HFFc6 (cell line): ENCODE results near the gene WBP4. TPM values are rescaled to one million over a fixed set of nuclear protein-coding genes. Genes with fewer than 3 reads are reported as not detected.

ENCODE experiments used
- DNase-seq: peaks from one replicate; pipeline ENCODE4 v3.0.0-alpha.2; 2018
- H3K27ac Mint-ChIP-seq: 2 replicates; pipeline ENCODE4 v1.8.0; 2020; ENCODE audit warnings: mild to moderate bottlenecking, mixed read lengths
- H3K27me3 Mint-ChIP-seq: 2 replicates; pipeline ENCODE4 v1.8.0; 2021; ENCODE audit warnings: mild to moderate bottlenecking, moderate library complexity, mixed read lengths; ENCODE audit not compliant: insufficient read depth
- H3K36me3 Mint-ChIP-seq: 2 replicates; pipeline ENCODE4 v1.8.0; 2021; ENCODE audit warnings: low read depth, mixed read lengths
- H3K4me1 Mint-ChIP-seq: 2 replicates; pipeline ENCODE4 v1.8.0; 2020; ENCODE audit warnings: low read depth, mixed read lengths
- H3K4me3 Mint-ChIP-seq: 2 replicates; pipeline ENCODE4 v1.8.0; 2020; ENCODE audit warnings: mild to moderate bottlenecking, moderate library complexity, mixed read lengths
- H3K9me3 Mint-ChIP-seq: 2 replicates; pipeline ENCODE4 v1.8.0; 2020; ENCODE audit warnings: mild to moderate bottlenecking, mixed read lengths
- total RNA-seq, 6 experiments: library from RNA; stranded (reverse); fragmentation: NEBNext Ultra II Directional; extraction: Animal tissue kit (Norgen Biotek cat#: 25700); gene quantifications; 2 replicates in 1 of 6; 3 replicates in 5 of 6; pipeline ENCODE4 v1.2.3, GENCODE V29; 2021
- TF ChIP-seq, protein P1 (sequence below): fragments of 200-600 bp; sonication (generic); IDR thresholded peaks from 2 replicates; pipeline ENCODE4 v1.5.0; 2021; ENCODE audit warnings: antibody characterized with exemption, mild to moderate bottlenecking

Gene WBP4
- total RNA-seq, 6 experiments from 2014 or later = 12.0 to 16.2 (median 14.6) TPM

DNA sequence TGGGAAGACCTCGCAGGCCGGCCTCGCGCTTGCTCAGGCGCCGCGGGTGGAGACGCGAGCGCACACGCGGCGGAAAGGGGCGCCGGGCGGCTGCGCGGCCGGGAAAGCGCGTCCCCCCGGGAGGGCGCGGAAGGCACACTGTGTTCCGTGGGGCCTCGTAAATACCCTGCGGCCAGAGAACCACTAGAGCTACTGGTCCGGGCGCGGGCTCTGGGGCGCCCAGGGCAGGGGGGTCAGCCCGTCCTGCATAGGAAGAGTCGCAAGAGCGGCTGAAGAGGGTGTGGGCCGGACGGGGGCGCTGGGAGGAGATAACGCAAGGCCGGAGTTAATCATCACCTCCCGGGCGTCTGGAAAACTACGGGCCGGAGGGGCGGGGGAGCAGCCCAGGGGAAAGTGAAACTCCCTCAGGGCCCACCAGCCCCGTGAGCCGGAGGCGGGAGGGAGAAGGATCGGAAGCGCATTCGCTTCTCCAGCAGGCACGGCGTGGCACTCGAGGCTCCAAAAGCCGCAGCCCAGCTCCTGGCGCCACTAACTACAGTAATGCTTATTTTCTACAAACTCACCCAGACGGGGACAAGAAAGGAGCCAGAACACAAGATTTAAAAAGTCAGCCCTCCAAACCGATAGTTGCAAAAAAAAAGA is 1.1 kb upstream of the WBP4 start:
- peak; percentile 86 for DNase-seq
- H3K9me3 Mint-ChIP-seq = no peaks in the 10 kb centered on the region
- H3K36me3 Mint-ChIP-seq = peaks cover 20% of the 10 kb centered on the region
- peaks cover 11% of the 10 kb centered on the region for H3K27me3 Mint-ChIP-seq
- H3K4me3 Mint-ChIP-seq = peak overlapping the region; percentile 89
- H3K27ac Mint-ChIP-seq = peak overlapping the region; percentile 87
- peaks cover 55% of the 10 kb centered on the region for H3K4me1 Mint-ChIP-seq
- TF ChIP-seq, protein P1, sequence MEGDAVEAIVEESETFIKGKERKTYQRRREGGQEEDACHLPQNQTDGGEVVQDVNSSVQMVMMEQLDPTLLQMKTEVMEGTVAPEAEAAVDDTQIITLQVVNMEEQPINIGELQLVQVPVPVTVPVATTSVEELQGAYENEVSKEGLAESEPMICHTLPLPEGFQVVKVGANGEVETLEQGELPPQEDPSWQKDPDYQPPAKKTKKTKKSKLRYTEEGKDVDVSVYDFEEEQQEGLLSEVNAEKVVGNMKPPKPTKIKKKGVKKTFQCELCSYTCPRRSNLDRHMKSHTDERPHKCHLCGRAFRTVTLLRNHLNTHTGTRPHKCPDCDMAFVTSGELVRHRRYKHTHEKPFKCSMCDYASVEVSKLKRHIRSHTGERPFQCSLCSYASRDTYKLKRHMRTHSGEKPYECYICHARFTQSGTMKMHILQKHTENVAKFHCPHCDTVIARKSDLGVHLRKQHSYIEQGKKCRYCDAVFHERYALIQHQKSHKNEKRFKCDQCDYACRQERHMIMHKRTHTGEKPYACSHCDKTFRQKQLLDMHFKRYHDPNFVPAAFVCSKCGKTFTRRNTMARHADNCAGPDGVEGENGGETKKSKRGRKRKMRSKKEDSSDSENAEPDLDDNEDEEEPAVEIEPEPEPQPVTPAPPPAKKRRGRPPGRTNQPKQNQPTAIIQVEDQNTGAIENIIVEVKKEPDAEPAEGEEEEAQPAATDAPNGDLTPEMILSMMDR = peak; percentile 68

DNA sequence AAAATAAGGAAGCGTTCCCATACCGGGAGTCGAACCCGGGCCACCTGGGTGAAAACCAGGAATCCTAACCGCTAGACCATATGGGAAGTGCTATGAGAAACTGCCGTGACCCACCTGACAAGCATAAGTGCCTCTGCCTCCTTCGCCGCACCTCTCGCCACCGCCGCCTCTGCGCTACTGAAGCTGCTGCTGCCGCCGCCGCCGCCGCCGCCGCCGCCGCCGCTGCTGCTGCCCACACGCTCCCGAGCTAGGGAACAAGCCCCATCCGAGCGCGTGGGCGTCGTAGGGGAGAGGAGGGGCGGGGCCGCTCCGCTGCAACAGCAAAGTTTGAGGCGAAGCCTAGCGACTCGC is 610 bp upstream of the WBP4 start:
- TF ChIP-seq, protein P1 = no peak

DNA sequence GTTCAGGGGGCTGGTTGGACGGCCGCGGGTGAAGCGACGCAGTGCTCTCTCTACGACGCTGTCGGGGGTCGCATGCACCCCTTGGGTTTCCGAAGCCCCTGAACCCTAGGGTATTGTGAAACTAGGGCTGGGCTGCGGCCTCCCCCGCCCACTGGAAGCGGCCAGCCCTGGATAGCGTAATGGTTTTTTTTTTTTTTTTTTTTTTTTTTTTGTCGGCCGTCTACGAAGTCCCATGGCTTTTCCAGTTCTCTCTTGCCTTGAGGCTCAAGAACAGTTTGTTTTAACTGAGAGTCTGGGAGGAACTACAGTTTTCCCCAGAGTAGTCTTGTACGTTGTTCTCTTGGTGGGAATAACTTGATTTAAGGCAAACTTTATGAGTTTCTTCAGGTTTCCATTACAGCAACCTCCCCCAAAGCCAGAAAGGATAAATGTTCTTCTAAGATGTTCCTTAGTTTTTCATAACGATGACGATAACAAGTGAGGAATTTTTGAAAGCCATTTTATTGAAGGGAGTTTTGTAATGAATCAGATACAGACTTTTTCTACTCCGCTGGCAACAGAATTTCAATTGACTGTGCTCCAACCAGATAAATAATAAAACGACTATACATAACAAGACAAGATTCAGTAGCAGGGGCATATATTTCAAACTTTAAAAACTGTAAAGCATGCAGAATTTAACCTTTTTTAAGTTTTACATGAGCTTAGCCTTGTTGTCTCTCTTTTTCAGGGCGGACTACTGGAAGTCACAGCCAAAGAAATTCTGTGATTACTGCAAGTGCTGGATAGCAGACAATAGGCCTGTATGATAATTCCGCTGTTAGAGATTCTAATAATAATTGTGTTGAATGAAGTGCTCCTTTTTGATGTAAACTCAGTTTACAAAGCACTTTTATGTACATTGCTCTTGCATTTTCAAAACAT is 867 bp downstream of the WBP4 start:
- TF ChIP-seq, protein P1 = no peak

More for the DNA sequence above, 610 bp upstream of the WBP4 start:
- peak; percentile 67 for DNase-seq
- Mint-ChIP-seq H3K4me1 (peaks cover 56% of the 10 kb centered on the region), H3K4me3 (peak overlapping the region; percentile 89), H3K27me3 (peaks cover 11% of the 10 kb centered on the region), H3K27ac (peak overlapping the region; percentile 87), H3K9me3 (no peaks in the 10 kb centered on the region), H3K36me3 (peaks cover 20% of the 10 kb centered on the region)

DNA sequence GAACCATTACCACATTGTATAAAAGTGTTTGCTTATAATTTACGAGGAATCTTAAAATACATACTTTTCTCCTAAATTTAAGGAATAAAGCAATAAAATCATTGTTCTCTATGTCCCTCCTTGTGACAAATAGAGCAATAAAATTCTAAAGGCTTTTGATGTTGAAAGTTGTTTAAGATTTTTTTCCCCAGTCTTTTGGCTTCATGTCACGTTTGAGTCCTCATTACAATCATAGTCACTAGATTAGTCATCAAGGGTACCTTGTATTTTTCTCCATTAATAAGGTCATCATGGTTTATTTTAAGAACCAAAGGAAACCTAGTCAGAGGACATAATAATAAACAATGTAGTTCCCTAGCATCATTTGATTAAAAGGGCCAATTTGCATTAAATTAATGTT is 3.2 kb downstream of the WBP4 start:
- Mint-ChIP-seq H3K9me3 (no peaks in the 10 kb centered on the region), H3K27ac (peak overlapping the region; percentile 86), H3K36me3 (peaks cover 21% of the 10 kb centered on the region; the same call in 1 of the 2 replicates), H3K4me1 (peaks cover 36% of the 10 kb centered on the region), H3K4me3 (peak overlapping the region; percentile 89), H3K27me3 (peaks cover 9% of the 10 kb centered on the region)
- DNase-seq = peak; percentile 86
- TF ChIP-seq, protein P1 = no peak

More for the DNA sequence above, 867 bp downstream of the WBP4 start:
- Mint-ChIP-seq H3K27ac (peak overlapping the region; percentile 87), H3K36me3 (peaks cover 20% of the 10 kb centered on the region), H3K9me3 (no peaks in the 10 kb centered on the region), H3K4me3 (peak overlapping the region; percentile 89), H3K27me3 (peaks cover 11% of the 10 kb centered on the region), H3K4me1 (peaks cover 50% of the 10 kb centered on the region)
- peak; percentile 40 for DNase-seq

DNA sequence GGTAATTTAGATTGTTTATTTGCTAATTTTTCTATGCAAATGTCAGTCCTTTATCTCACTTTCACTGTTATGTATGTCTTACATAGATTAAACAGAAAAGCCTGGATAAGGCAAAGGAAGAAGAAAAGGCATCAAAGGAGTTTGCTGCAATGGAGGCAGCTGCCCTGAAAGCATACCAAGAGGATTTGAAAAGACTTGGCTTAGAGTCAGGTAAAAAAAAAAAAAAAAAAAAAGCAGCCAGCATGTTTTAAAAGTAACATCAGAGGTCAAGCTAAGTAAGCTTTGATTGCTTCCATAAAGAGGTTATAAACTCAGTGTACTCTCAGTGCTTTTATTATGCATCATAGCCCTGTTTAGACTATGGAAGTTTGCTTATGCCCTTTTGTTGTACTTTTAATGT is 3.8 kb downstream of the WBP4 start:
- peak overlapping the region; percentile 89 for H3K4me3 Mint-ChIP-seq
- TF ChIP-seq, protein P1 = no peak
- peak overlapping the region; percentile 86 for H3K27ac Mint-ChIP-seq
- H3K36me3 Mint-ChIP-seq = peaks cover 23% of the 10 kb centered on the region; the same call in 1 of the 2 replicates
- H3K9me3 Mint-ChIP-seq = no peaks in the 10 kb centered on the region
- peaks cover 7% of the 10 kb centered on the region for H3K27me3 Mint-ChIP-seq
- peak; percentile 51 for DNase-seq
- peaks cover 36% of the 10 kb centered on the region for H3K4me1 Mint-ChIP-seq
